K562 (cell line): ENCODE data around the gene HDLBP. TPM values are rescaled to one million over a fixed set of nuclear protein-coding genes. Genes with fewer than 3 reads are reported as not detected.

Experiments used
- ATAC-seq: fragments of 200-7000 bp; cut with Tn5 transposase; 3 replicates; pipeline ENCODE4 v1.9.1; 2020; ENCODE audit warnings: moderate library complexity
- BruUV-seq: library from RNA; stranded (reverse); fragments of 400-500 nt; replicated peaks from 2 replicates; lab custom pipeline; 2021; lab: Mats Ljungman, UMichigan
- CTCF ChIA-PET: fragments of 300-600 bp; formaldehyde crosslinking; extraction: SDS; loops from one replicate; lab custom pipeline; 2021; ENCODE audit warnings: low intra/inter-chr PET ratio; lab: Yijun Ruan, JAX
- POLR2A ChIA-PET: fragments of 300-600, 350-650 bp; sonication (Branson Sonifier 250); formaldehyde crosslinking; extraction: SDS; loops from one replicate; lab custom pipeline; 2021; ENCODE audit warnings: antibody characterized with exemption, inconsistent platforms; lab: Yijun Ruan, JAX
- DNase-seq, 4 experiments: peaks; one replicate each; pipeline versions ENCODE4 v3.0.0 to v3.0.0-alpha.2; 2011 to 2018; ENCODE audit warnings: low spot score in 3 of 4, mixed read lengths in 3 of 4; ENCODE audit errors: extremely low read depth in 1 of 4
- FAIRE-seq: peaks from 2 replicates; lab custom pipeline; 2011; peaks lifted over from hg19 to GRCh38; lab: Jason Lieb, UNC
- H2AFZ ChIP-seq: 2 replicates; pipeline ENCODE4 v1.6.0; 2011; ENCODE audit warnings: low read depth, low read length, control low read depth, inconsistent platforms
- H3K27ac ChIP-seq: fragments of 200-600 bp; 3 replicates; pipeline ENCODE4 v1.8.0; 2011; ENCODE audit warnings: low read depth, mild to moderate bottlenecking, control low read depth, inconsistent platforms, low read length, moderate library complexity, mixed read lengths; ENCODE audit errors: extremely low read depth
- H3K27me3 ChIP-seq, 2 experiments: fragments of 300-600 bp in 1 of 2; 2 replicates in 1 of 2; 3 replicates in 1 of 2; pipeline versions ENCODE4 v1.6.0 to v1.8.0; 2011; ENCODE audit warnings: inconsistent platforms in 2 of 2, low read length in 2 of 2, mild to moderate bottlenecking in 1 of 2, mixed read lengths in 1 of 2, moderate library complexity in 1 of 2; ENCODE audit not compliant: control insufficient read depth in 2 of 2, insufficient read depth in 2 of 2
- H3K36me3 ChIP-seq: fragments of 300-600 bp; 3 replicates; pipeline ENCODE4 v1.8.0; 2011; ENCODE audit warnings: mild to moderate bottlenecking, low read length, inconsistent platforms; ENCODE audit not compliant: control insufficient read depth, insufficient read depth
- H3K4me1 ChIP-seq, 2 experiments: fragments of 200-600 bp in 1 of 2; replicated peaks in 1 of 2; 2 replicates in 1 of 2; 3 replicates in 1 of 2; pipeline versions ENCODE4 v1.5.1 to v1.8.0; 2011; ENCODE audit warnings: inconsistent platforms in 2 of 2, low read length in 2 of 2, mild to moderate bottlenecking in 1 of 2, mixed read lengths in 1 of 2, moderate library complexity in 1 of 2; ENCODE audit not compliant: control insufficient read depth in 2 of 2, insufficient read depth in 2 of 2
- H3K4me2 ChIP-seq: 2 replicates; pipeline ENCODE4 v1.6.1; 2011; ENCODE audit warnings: low read length, control low read depth, inconsistent platforms, mixed read lengths; ENCODE audit not compliant: insufficient read depth
- H3K4me3 ChIP-seq: fragments of 200-600 bp; sonication (generic), shearing (Covaris generic); 2 replicates; pipeline ENCODE4 v1.5.1; 2016; ENCODE audit warnings: control low read depth, inconsistent platforms
- H3K79me2 ChIP-seq: fragments of 200-600 bp; 3 replicates; pipeline ENCODE4 v1.8.0; 2011; ENCODE audit warnings: low read length, inconsistent platforms; ENCODE audit not compliant: control insufficient read depth, insufficient read depth
- H3K9ac ChIP-seq, 2 experiments: 2 replicates each; pipeline versions ENCODE4 v1.6.0 to v1.6.1; 2011; ENCODE audit warnings: low read depth in 2 of 2, low read length in 2 of 2, control low read depth in 1 of 2, inconsistent platforms in 1 of 2, mild to moderate bottlenecking in 1 of 2, mixed read lengths in 1 of 2; ENCODE audit not compliant: insufficient read depth in 1 of 2
- H3K9me1 ChIP-seq: one replicate; pipeline ENCODE4 v1.6.0; 2011; ENCODE audit warnings: inconsistent platforms, mild to moderate bottlenecking, low read length, moderate library complexity; ENCODE audit not compliant: control insufficient read depth, insufficient read depth
- H3K9me3 ChIP-seq: replicated peaks from 2 replicates; pipeline ENCODE4 v1.5.1; 2011; ENCODE audit warnings: low read depth, low read length, inconsistent platforms; ENCODE audit not compliant: control insufficient read depth, insufficient read depth
- H4K20me1 ChIP-seq: replicated peaks from 2 replicates; pipeline ENCODE4 v1.6.1; 2011; ENCODE audit warnings: low read length, inconsistent platforms, mixed read lengths; ENCODE audit not compliant: control insufficient read depth, insufficient read depth
- FUS ChIP-seq: fragments of 200-400 bp; formaldehyde crosslinking; optimal IDR thresholded peaks from 2 replicates; pipeline ENCODE3; 2017; ENCODE audit warnings: low read depth, low read length
- HNRNPH1 ChIP-seq: fragments of 200-400 bp; formaldehyde crosslinking; optimal IDR thresholded peaks from 2 replicates; pipeline ENCODE3; 2017; ENCODE audit warnings: low read depth, mild to moderate bottlenecking, low read length, moderate library complexity
- TAF1 ChIP-seq: IDR thresholded peaks from 2 replicates; pipeline ENCODE4 v1.6.1; 2011; ENCODE audit warnings: mild to moderate bottlenecking, low read length, moderate library complexity; ENCODE audit not compliant: insufficient read depth, control insufficient read depth, severe bottlenecking; ENCODE audit errors: extremely low read depth
- ZNF174 ChIP-seq: fragments of 250-450 bp; sonication (Bioruptor Pico); IDR thresholded peaks from 2 replicates; pipeline ENCODE4 v1.4.0; 2020; ENCODE audit warnings: mild to moderate bottlenecking
- WGBS: fragments of 100-300 bp; shearing (Covaris generic); methylation state at CpG from one replicate; pipeline ENCODE4 v1.1.6; 2016; ENCODE audit warnings: low coverage, mixed read lengths; ENCODE audit not compliant: insufficient coverage; ENCODE audit errors: missing lambda C conversion rate; 5-methylcytosine and 5-hydroxymethylcytosine counted together
- in situ Hi-C: fragments of 300-500 bp; cut with MboI; formaldehyde crosslinking; loops from 4 replicates; pipeline ENCODE4 v1.15.0; 2018; ENCODE audit warnings: inconsistent platforms, mixed read lengths
- intact Hi-C: fragments of 100-400 bp; cut with micrococcal nuclease; formaldehyde crosslinking; loops from 2 replicates; pipeline ENCODE4 v1.14.2; 2022
- polyA plus RNA-seq, 8 experiments: library from polyadenylated mRNA; depleted of rRNA in 4 of 8; stranded (reverse) in 5 of 8; unstranded in 3 of 8; fragments of >200 nt; fragmentation: Nextera tagmentation in 2 of 8; fragmentation: Illumina TruSeq in 1 of 8; extraction: Ambion mirVana in 2 of 8; extraction: Trizol in 1 of 8; gene quantifications; 2 replicates each; pipeline versions ENCODE4 v1.2.1 to v1.2.3, GENCODE V29; 2011 to 2014; ENCODE audit warnings: inconsistent platforms in 1 of 8, missing spikeins in 1 of 8
- total RNA-seq, 7 experiments: library from RNA; depleted of rRNA in 6 of 7; stranded (reverse); fragments of >200 nt in 6 of 7; fragmentation: Illumina TruSeq in 2 of 7; extraction: Trizol in 2 of 7; gene quantifications; 2 replicates each; pipeline versions ENCODE4 v1.2.1 to v1.2.3, GENCODE V29; 2011 to 2021; ENCODE audit warnings: low replicate concordance in 1 of 7
- TF ChIP-seq, protein P1 (sequence below), 2 experiments: fragments of 450-650 bp; formaldehyde crosslinking in 1 of 2; IDR thresholded peaks; 2 replicates each; pipeline versions ENCODE4 v1.4.0 to v1.6.1; 2014 to 2020; ENCODE audit warnings: mild to moderate bottlenecking in 2 of 2, borderline replicate concordance in 1 of 2, low read depth in 1 of 2
- TF ChIP-seq, protein P2 (sequence below), 2 experiments: fragments of 450-650 bp; IDR thresholded peaks; 2 replicates each; pipeline ENCODE4 v1.6.1; 2016
- TF ChIP-seq, protein P3 (sequence below): fragments of 250-450 bp; sonication (Bioruptor Pico); IDR thresholded peaks from 2 replicates; pipeline ENCODE4 v1.5.0; 2021
- TF ChIP-seq, protein P4 (sequence below): sonication (generic); formaldehyde crosslinking; IDR thresholded peaks from 2 replicates; pipeline ENCODE4 v1.8.1; 2022; ENCODE audit warnings: missing genetic modification reagents

HDLBP gene
- total and polyA plus RNA-seq, 9 of the 15 experiments (the other 6 are each of a cell fraction or from before 2014, with no cell fraction given) = 24.4 to 378 (median 146) TPM

DNA sequence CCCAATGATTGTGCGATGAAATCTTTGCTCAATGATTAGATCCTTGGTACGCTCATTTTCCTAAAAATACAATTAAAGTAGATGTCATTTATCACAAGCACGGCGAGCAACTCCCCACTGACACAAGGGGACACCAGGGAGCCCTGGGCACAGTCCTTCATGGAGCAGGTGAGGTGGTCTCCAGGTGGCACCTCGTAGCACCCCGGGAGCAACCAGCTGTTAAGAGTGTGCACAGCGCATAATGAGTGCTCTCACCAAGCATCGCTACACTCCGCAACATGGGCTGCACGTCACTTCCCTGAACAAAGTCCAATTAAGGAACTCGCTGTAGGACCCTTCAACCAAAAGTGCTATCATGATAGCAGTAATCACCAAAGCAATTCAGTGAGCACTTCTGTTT, 67.2 kb downstream of the HDLBP start (continued):
- TF ChIP-seq, protein P1, sequence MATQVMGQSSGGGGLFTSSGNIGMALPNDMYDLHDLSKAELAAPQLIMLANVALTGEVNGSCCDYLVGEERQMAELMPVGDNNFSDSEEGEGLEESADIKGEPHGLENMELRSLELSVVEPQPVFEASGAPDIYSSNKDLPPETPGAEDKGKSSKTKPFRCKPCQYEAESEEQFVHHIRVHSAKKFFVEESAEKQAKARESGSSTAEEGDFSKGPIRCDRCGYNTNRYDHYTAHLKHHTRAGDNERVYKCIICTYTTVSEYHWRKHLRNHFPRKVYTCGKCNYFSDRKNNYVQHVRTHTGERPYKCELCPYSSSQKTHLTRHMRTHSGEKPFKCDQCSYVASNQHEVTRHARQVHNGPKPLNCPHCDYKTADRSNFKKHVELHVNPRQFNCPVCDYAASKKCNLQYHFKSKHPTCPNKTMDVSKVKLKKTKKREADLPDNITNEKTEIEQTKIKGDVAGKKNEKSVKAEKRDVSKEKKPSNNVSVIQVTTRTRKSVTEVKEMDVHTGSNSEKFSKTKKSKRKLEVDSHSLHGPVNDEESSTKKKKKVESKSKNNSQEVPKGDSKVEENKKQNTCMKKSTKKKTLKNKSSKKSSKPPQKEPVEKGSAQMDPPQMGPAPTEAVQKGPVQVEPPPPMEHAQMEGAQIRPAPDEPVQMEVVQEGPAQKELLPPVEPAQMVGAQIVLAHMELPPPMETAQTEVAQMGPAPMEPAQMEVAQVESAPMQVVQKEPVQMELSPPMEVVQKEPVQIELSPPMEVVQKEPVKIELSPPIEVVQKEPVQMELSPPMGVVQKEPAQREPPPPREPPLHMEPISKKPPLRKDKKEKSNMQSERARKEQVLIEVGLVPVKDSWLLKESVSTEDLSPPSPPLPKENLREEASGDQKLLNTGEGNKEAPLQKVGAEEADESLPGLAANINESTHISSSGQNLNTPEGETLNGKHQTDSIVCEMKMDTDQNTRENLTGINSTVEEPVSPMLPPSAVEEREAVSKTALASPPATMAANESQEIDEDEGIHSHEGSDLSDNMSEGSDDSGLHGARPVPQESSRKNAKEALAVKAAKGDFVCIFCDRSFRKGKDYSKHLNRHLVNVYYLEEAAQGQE (IDR thresholded peaks at IDR 0.05; ENCODE audit: borderline replicate concordance) = no peak
- TF ChIP-seq, protein P1 (CRISPR knock-in tag; IDR thresholded peaks at IDR 0.05; ENCODE audit: low read depth) = no peak

DNA sequence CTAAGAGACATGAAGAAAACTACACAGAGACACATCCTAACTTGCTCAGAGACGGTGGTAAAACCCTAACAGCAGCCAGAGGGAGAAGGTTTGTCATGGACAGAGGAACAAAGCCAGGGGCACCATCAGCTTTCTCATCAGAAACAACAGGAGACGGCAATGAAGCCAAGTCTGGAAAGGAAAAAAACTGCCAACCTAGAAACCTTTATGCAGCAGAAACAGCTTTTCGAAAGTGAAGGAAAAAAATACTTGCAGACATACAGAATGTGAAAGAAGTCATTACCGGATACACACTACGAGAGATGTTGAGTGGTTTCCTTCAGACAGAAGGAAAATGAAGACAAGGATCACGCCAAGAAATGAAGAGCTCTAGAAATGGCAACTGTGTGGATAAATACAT, 71.1 kb downstream of the HDLBP start:
- Histone ChIP-seq H3K9me3 (no peaks in the 10 kb centered on the region), H3K4me1 (no peaks in the 10 kb centered on the region; a peak in 1 of 5 replicates), H3K36me3 (peaks cover 91% of the 10 kb centered on the region; the same call in 2 of the 3 replicates), H2AFZ (no peak overlapping the region), H3K4me3 (no peak overlapping the region), H3K27me3 (no peaks in the 10 kb centered on the region), H4K20me1 (no peaks in the 10 kb centered on the region), H3K9ac (no peak overlapping the region), H3K27ac (no peak overlapping the region), H3K4me2 (no peak overlapping the region), H3K79me2 (no peaks in the 10 kb centered on the region), H3K9me1 (no peaks in the 10 kb centered on the region)
- ChIA-PET CTCF (no interaction called here), POLR2A (interaction anchor here (0.6 kb wide), 1 partner anchor 26 kb away, joined by 4 read pairs; no protein-coding TSS in a partner anchor)
- FAIRE-seq (no peak), DNase-seq (no peak), ATAC-seq (no peak)
- intact Hi-C loops (no loop called here), in situ Hi-C loops (no loop called here)
- 93% methylated on average over 6 of the region's 6 CpGs for WGBS
- no TSS peak for BruUV-seq
- TF ChIP-seq ZNF174 (CRISPR knock-in tag) (no peak), HNRNPH1 (no peak), TAF1 (no peak), FUS (no peak)
- TF ChIP-seq, protein P2, sequence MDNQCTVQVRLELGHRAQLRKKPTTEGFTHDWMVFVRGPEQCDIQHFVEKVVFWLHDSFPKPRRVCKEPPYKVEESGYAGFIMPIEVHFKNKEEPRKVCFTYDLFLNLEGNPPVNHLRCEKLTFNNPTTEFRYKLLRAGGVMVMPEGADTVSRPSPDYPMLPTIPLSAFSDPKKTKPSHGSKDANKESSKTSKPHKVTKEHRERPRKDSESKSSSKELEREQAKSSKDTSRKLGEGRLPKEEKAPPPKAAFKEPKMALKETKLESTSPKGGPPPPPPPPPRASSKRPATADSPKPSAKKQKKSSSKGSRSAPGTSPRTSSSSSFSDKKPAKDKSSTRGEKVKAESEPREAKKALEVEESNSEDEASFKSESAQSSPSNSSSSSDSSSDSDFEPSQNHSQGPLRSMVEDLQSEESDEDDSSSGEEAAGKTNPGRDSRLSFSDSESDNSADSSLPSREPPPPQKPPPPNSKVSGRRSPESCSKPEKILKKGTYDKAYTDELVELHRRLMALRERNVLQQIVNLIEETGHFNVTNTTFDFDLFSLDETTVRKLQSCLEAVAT (IDR thresholded peaks at IDR 0.05) = no peak
- TF ChIP-seq, protein P3, sequence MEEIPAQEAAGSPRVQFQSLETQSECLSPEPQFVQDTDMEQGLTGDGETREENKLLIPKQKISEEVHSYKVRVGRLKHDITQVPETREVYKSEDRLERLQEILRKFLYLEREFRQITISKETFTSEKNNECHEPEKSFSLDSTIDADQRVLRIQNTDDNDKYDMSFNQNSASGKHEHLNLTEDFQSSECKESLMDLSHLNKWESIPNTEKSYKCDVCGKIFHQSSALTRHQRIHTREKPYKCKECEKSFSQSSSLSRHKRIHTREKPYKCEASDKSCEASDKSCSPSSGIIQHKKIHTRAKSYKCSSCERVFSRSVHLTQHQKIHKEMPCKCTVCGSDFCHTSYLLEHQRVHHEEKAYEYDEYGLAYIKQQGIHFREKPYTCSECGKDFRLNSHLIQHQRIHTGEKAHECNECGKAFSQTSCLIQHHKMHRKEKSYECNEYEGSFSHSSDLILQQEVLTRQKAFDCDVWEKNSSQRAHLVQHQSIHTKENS = no peak
- TF ChIP-seq, protein P4, sequence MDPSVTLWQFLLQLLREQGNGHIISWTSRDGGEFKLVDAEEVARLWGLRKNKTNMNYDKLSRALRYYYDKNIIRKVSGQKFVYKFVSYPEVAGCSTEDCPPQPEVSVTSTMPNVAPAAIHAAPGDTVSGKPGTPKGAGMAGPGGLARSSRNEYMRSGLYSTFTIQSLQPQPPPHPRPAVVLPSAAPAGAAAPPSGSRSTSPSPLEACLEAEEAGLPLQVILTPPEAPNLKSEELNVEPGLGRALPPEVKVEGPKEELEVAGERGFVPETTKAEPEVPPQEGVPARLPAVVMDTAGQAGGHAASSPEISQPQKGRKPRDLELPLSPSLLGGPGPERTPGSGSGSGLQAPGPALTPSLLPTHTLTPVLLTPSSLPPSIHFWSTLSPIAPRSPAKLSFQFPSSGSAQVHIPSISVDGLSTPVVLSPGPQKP = no peak
